Measurements from ENCODE around the gene EIF4B.

DNA sequence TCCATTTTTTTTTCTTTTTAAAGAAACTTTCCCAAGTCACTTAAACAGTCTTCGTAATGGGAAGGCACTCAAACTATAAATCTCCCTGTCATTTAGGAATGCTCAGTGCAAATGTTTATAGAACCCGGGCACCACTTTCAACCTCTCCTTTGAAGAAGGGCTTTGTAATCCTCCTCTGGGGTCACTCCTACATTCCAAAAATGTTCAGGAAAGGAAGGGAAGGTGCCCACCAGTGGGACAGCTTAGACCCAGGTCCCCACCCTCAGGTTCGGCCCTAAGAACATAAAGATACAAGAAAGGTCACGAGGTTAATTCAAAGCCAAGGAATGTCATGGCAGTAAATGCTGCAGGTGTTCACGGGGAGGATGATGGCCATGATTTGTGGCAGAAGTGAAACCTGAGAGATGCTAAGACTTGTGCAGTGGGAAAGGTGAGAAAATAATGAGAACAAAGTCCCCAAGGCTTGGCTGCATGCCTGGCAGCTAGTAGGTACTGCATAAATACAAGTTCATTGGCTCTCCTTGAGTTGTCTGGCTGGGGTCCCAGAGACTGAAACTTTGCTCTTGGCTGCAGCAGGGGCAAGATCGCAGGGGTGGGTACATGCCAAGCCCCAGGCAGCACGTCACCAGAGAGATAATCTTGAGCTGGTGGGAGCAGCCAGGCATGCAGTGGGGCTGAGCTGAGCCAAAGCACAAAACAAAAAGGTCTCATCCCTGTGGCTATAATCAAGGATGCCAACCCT lies 36.3 kb upstream of the EIF4B start:
- TF ChIP-seq, protein P1, sequence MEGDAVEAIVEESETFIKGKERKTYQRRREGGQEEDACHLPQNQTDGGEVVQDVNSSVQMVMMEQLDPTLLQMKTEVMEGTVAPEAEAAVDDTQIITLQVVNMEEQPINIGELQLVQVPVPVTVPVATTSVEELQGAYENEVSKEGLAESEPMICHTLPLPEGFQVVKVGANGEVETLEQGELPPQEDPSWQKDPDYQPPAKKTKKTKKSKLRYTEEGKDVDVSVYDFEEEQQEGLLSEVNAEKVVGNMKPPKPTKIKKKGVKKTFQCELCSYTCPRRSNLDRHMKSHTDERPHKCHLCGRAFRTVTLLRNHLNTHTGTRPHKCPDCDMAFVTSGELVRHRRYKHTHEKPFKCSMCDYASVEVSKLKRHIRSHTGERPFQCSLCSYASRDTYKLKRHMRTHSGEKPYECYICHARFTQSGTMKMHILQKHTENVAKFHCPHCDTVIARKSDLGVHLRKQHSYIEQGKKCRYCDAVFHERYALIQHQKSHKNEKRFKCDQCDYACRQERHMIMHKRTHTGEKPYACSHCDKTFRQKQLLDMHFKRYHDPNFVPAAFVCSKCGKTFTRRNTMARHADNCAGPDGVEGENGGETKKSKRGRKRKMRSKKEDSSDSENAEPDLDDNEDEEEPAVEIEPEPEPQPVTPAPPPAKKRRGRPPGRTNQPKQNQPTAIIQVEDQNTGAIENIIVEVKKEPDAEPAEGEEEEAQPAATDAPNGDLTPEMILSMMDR (IDR thresholded peaks at IDR 0.05): no peak
- TF ChIP-seq POLR2AphosphoS5 (IDR thresholded peaks at IDR 0.05): no peak
